Liver (tissue), 9 donors: ENCODE data around the gene CUX1. TPM values are rescaled to one million over a fixed set of nuclear protein-coding genes. Genes with fewer than 3 reads are reported as not detected.

Source experiments
- DNase-seq: peaks from one replicate; pipeline ENCODE4 v3.0.0-alpha.2; 2017; ENCODE audit warnings: low spot score
- H3K27ac ChIP-seq, 2 donors: one replicate each; pipeline ENCODE4 v1.7.0; 2013; ENCODE audit warnings: inconsistent platforms in 2 of 2, low read length in 2 of 2, control low read depth in 1 of 2, low read depth in 1 of 2, mild to moderate bottlenecking in 1 of 2
- H3K27me3 ChIP-seq, 4 donors: one replicate each; pipeline versions ENCODE4 v1.6.1 to v1.7.0; 2013; ENCODE audit warnings: low read length in 3 of 4, inconsistent platforms in 1 of 4, mild to moderate bottlenecking in 1 of 4, moderate library complexity in 1 of 4; ENCODE audit not compliant: control insufficient read depth in 4 of 4, insufficient read depth in 4 of 4
- H3K36me3 ChIP-seq, 4 donors: one replicate each; pipeline versions ENCODE4 v1.6.1 to v1.7.0; 2013; ENCODE audit warnings: low read length in 3 of 4, mild to moderate bottlenecking in 3 of 4, low read depth in 1 of 4, moderate library complexity in 1 of 4; ENCODE audit not compliant: control insufficient read depth in 4 of 4, insufficient read depth in 3 of 4
- H3K4me1 ChIP-seq, 4 donors: one replicate each; pipeline versions ENCODE4 v1.6.1 to v1.7.0; 2013; ENCODE audit warnings: low read length in 3 of 4, mild to moderate bottlenecking in 3 of 4, moderate library complexity in 1 of 4; ENCODE audit not compliant: control insufficient read depth in 4 of 4, insufficient read depth in 4 of 4
- H3K4me3 ChIP-seq, 3 donors: one replicate each; pipeline versions ENCODE4 v1.6.1 to v1.7.0; 2013; ENCODE audit warnings: low read length in 3 of 3, control low read depth in 1 of 3, low read depth in 1 of 3, mild to moderate bottlenecking in 1 of 3
- H3K9ac ChIP-seq, 2 donors: one replicate each; pipeline ENCODE4 v1.7.0; 2013; ENCODE audit warnings: low read length in 2 of 2, mild to moderate bottlenecking in 2 of 2, moderate library complexity in 2 of 2, control low read depth in 1 of 2, low read depth in 1 of 2
- H3K9me3 ChIP-seq, 4 donors: one replicate each; pipeline versions ENCODE4 v1.6.1 to v1.7.0; 2013; ENCODE audit warnings: low read length in 3 of 4; ENCODE audit not compliant: control insufficient read depth in 4 of 4
- EGR1 ChIP-seq, 2 donors: IDR thresholded peaks; 2 replicates each; pipeline ENCODE4 v1.6.1; 2016 to 2018; ENCODE audit warnings: antibody characterized with exemption in 2 of 2, low read depth in 2 of 2
- FOXA1 ChIP-seq: IDR thresholded peaks from 2 replicates; pipeline ENCODE4 v1.6.1; 2016; ENCODE audit warnings: antibody characterized with exemption
- FOXA2 ChIP-seq: IDR thresholded peaks from 2 replicates; pipeline ENCODE4 v1.6.1; 2016; ENCODE audit warnings: antibody characterized with exemption
- GABPA ChIP-seq, 2 donors: IDR thresholded peaks in 1 of 2; conservative IDR thresholded peaks in 1 of 2; 2 replicates each; pipeline ENCODE4 v1.6.1; 2016; ENCODE audit warnings: antibody characterized with exemption in 2 of 2, mild to moderate bottlenecking in 1 of 2, moderate library complexity in 1 of 2
- HNF4A ChIP-seq, 2 donors: conservative IDR thresholded peaks; 2 replicates each; pipeline ENCODE4 v1.6.1; 2016; ENCODE audit warnings: antibody characterized with exemption in 2 of 2, mild to moderate bottlenecking in 2 of 2
- HNF4G ChIP-seq: IDR thresholded peaks from 2 replicates; pipeline ENCODE4 v1.6.1; 2016; ENCODE audit warnings: antibody characterized with exemption
- JUND ChIP-seq, 2 donors: IDR thresholded peaks; 2 replicates each; pipeline ENCODE4 v1.6.1; 2016; ENCODE audit warnings: antibody characterized with exemption in 2 of 2
- NR2F2 ChIP-seq: IDR thresholded peaks from 2 replicates; pipeline ENCODE4 v1.6.1; 2016; ENCODE audit warnings: antibody characterized with exemption
- RAD21 ChIP-seq, 2 donors: IDR thresholded peaks; 2 replicates each; pipeline ENCODE4 v1.6.1; 2016; ENCODE audit warnings: antibody characterized with exemption in 2 of 2, mild to moderate bottlenecking in 2 of 2
- RXRA ChIP-seq, 2 donors: IDR thresholded peaks; 2 replicates each; pipeline ENCODE4 v1.6.1; 2017 to 2018; ENCODE audit warnings: antibody characterized with exemption in 2 of 2, mild to moderate bottlenecking in 1 of 2
- SP1 ChIP-seq: IDR thresholded peaks from 2 replicates; pipeline ENCODE4 v1.6.1; 2018; ENCODE audit warnings: antibody characterized with exemption, mild to moderate bottlenecking
- TAF1 ChIP-seq: conservative IDR thresholded peaks from 2 replicates; pipeline ENCODE4 v1.6.1; 2016; ENCODE audit warnings: antibody characterized with exemption, mild to moderate bottlenecking
- YY1 ChIP-seq: IDR thresholded peaks from 2 replicates; pipeline ENCODE4 v1.6.1; 2016; ENCODE audit warnings: antibody characterized with exemption, mild to moderate bottlenecking
- WGBS: extraction: QIAGEN DNeasy Blood & Tissue Kit; methylation state at CpG from one replicate; pipeline ENCODE4 v1.1.7; 2013; 5-methylcytosine and 5-hydroxymethylcytosine counted together
- polyA plus RNA-seq, 2 donors: library from polyadenylated mRNA; stranded (reverse) in 1 of 2; unstranded in 1 of 2; fragments of 200-250 nt in 1 of 2; fragments of >200 nt in 1 of 2; fragmentation: Nextera tagmentation in 1 of 2; extraction: Ambion mirVana in 1 of 2; gene quantifications; one replicate each; pipeline versions ENCODE4 v1.2.1 to v1.2.3, GENCODE V29; 2013 to 2015
- total RNA-seq, 2 donors: library from RNA; depleted of rRNA; stranded (reverse); fragments of >200 nt; gene quantifications; one replicate each; pipeline ENCODE4 v1.2.3, GENCODE V29; 2014
- TF ChIP-seq, protein P1 (sequence below): fragments of 150-350 bp; IDR thresholded peaks from 2 replicates; pipeline ENCODE4 v1.5.1; 2017; ENCODE audit warnings: improper control_type of control experiment, low read depth, low read length; ENCODE audit not compliant: missing input control
- TF ChIP-seq, protein P2 (sequence below): IDR thresholded peaks from 2 replicates; pipeline ENCODE4 v1.6.1; 2016; ENCODE audit warnings: antibody characterized with exemption
- TF ChIP-seq, protein P3 (sequence below): IDR thresholded peaks from 2 replicates; pipeline ENCODE4 v1.6.1; 2016; ENCODE audit warnings: antibody characterized with exemption, mild to moderate bottlenecking
- TF ChIP-seq, protein P4 (sequence below): IDR thresholded peaks from 2 replicates; pipeline ENCODE4 v1.6.1; 2016; ENCODE audit warnings: antibody characterized with exemption
- TF ChIP-seq, protein P5 (sequence below): IDR thresholded peaks from 2 replicates; pipeline ENCODE4 v1.6.1; 2016; ENCODE audit warnings: antibody characterized with exemption
- donor health status: healthy.
- donor health status: healthy.
- donor health status: healthy.
- donor health status: healthy.
- donor health status: healthy.

Gene CUX1
- total and polyA plus RNA-seq, 4 donors = 18.6 to 40.6 (median 21.4) TPM

DNA sequence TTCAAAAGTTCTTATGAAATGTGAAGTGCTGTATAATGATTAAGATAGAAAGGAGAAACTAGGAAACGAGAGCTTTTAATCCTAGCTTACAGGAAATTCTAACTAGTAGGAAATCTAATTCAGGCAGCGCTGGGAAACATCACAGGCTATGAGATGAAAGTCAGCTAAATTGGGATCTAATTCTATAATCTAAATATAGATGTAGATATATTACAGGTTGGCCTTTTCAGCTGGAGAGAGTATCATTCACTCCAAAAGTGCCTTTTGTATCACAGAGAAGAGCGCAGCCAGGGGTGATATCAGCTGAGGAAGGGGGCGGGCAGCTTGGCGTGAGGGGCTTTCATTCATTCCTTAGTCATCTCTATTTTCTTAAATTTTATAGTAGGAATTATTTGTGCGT lies 157.0 kb downstream of the CUX1 start:
- Histone ChIP-seq H3K9ac (no peak overlapping the region), H3K4me1 (peaks cover 0 to 4% (median 0%) of the 10 kb centered on the region in 4 donors), H3K9me3 (no peaks in the 10 kb centered on the region), H3K27me3 (no peaks in the 10 kb centered on the region), H3K4me3 (no peak overlapping the region), H3K27ac (no peak overlapping the region), H3K36me3 (no peaks in the 10 kb centered on the region)
- TF ChIP-seq EGR1 (IDR thresholded peaks at IDR 0.05; ENCODE audit: low read depth in 2 of 2) = no peak
- WGBS = 95% methylated on average over 6 of the region's 6 CpGs
- no peak for DNase-seq

DNA sequence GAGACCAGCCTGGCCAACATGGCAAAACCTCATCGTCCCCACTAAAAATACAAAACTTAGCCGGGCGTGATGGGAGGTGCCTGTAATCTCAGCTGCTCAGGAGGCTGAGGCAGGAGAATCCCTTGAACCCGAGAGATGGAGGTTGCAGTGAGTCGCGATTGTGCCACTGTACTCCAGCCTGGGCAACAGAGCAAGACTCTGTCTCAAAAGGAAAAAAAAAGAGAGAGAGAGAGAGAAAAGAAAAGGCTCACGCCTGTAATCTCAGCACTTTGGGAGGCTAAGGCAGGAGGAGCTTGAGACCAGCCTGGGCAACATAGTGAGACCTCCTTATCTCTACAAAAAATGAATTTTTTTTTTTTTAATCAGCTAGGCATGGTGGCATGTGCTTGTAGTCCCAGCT lies 157.6 kb downstream of the CUX1 start:
- Histone ChIP-seq H3K36me3 (no peaks in the 10 kb centered on the region), H3K27ac (no peak overlapping the region), H3K9ac (no peak overlapping the region), H3K4me1 (peaks cover 0 to 4% (median 0%) of the 10 kb centered on the region in 4 donors), H3K27me3 (no peaks in the 10 kb centered on the region), H3K9me3 (no peaks in the 10 kb centered on the region), H3K4me3 (no peak overlapping the region)
- DNase-seq = no peak
- WGBS = 98% methylated on average over 7 of the region's 7 CpGs
- TF ChIP-seq FOXA2 = no peak
- TF ChIP-seq FOXA1 = no peak
- TF ChIP-seq RXRA (IDR thresholded peaks at IDR 0.05) = no peak
- TF ChIP-seq, protein P1, sequence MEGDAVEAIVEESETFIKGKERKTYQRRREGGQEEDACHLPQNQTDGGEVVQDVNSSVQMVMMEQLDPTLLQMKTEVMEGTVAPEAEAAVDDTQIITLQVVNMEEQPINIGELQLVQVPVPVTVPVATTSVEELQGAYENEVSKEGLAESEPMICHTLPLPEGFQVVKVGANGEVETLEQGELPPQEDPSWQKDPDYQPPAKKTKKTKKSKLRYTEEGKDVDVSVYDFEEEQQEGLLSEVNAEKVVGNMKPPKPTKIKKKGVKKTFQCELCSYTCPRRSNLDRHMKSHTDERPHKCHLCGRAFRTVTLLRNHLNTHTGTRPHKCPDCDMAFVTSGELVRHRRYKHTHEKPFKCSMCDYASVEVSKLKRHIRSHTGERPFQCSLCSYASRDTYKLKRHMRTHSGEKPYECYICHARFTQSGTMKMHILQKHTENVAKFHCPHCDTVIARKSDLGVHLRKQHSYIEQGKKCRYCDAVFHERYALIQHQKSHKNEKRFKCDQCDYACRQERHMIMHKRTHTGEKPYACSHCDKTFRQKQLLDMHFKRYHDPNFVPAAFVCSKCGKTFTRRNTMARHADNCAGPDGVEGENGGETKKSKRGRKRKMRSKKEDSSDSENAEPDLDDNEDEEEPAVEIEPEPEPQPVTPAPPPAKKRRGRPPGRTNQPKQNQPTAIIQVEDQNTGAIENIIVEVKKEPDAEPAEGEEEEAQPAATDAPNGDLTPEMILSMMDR = no peak
- TF ChIP-seq NR2F2 = no peak
- TF ChIP-seq, protein P2, sequence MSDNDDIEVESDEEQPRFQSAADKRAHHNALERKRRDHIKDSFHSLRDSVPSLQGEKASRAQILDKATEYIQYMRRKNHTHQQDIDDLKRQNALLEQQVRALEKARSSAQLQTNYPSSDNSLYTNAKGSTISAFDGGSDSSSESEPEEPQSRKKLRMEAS = no peak
- TF ChIP-seq, protein P3, sequence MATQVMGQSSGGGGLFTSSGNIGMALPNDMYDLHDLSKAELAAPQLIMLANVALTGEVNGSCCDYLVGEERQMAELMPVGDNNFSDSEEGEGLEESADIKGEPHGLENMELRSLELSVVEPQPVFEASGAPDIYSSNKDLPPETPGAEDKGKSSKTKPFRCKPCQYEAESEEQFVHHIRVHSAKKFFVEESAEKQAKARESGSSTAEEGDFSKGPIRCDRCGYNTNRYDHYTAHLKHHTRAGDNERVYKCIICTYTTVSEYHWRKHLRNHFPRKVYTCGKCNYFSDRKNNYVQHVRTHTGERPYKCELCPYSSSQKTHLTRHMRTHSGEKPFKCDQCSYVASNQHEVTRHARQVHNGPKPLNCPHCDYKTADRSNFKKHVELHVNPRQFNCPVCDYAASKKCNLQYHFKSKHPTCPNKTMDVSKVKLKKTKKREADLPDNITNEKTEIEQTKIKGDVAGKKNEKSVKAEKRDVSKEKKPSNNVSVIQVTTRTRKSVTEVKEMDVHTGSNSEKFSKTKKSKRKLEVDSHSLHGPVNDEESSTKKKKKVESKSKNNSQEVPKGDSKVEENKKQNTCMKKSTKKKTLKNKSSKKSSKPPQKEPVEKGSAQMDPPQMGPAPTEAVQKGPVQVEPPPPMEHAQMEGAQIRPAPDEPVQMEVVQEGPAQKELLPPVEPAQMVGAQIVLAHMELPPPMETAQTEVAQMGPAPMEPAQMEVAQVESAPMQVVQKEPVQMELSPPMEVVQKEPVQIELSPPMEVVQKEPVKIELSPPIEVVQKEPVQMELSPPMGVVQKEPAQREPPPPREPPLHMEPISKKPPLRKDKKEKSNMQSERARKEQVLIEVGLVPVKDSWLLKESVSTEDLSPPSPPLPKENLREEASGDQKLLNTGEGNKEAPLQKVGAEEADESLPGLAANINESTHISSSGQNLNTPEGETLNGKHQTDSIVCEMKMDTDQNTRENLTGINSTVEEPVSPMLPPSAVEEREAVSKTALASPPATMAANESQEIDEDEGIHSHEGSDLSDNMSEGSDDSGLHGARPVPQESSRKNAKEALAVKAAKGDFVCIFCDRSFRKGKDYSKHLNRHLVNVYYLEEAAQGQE = no peak
- TF ChIP-seq TAF1 = no peak
- TF ChIP-seq JUND (IDR thresholded peaks at IDR 0.05) = no peak
- TF ChIP-seq, protein P4, sequence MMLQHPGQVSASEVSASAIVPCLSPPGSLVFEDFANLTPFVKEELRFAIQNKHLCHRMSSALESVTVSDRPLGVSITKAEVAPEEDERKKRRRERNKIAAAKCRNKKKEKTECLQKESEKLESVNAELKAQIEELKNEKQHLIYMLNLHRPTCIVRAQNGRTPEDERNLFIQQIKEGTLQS = no peak
- no peak for TF ChIP-seq YY1
- no peak for TF ChIP-seq SP1
- no peak for TF ChIP-seq RAD21 (IDR thresholded peaks at IDR 0.05)
- no peak for TF ChIP-seq EGR1 (IDR thresholded peaks at IDR 0.05; ENCODE audit: low read depth in 2 of 2)
- TF ChIP-seq HNF4G = no peak
- no peak for TF ChIP-seq GABPA (IDR thresholded peaks at IDR 0.05 in 1 of 2, conservative IDR thresholded peaks at IDR 0.05 in 1 of 2)
- TF ChIP-seq, protein P5, sequence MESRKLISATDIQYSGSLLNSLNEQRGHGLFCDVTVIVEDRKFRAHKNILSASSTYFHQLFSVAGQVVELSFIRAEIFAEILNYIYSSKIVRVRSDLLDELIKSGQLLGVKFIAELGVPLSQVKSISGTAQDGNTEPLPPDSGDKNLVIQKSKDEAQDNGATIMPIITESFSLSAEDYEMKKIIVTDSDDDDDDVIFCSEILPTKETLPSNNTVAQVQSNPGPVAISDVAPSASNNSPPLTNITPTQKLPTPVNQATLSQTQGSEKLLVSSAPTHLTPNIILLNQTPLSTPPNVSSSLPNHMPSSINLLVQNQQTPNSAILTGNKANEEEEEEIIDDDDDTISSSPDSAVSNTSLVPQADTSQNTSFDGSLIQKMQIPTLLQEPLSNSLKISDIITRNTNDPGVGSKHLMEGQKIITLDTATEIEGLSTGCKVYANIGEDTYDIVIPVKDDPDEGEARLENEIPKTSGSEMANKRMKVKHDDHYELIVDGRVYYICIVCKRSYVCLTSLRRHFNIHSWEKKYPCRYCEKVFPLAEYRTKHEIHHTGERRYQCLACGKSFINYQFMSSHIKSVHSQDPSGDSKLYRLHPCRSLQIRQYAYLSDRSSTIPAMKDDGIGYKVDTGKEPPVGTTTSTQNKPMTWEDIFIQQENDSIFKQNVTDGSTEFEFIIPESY = no peak
- no peak for TF ChIP-seq HNF4A (conservative IDR thresholded peaks at IDR 0.05)
